Astrocyte (in vitro differentiated cells and primary cell): ENCODE results near the gene HMOX2.

ENCODE experiments used
- CTCF ChIP-seq: IDR thresholded peaks from 2 replicates; pipeline ENCODE4 v1.5.1; 2011; ENCODE audit warnings: low read depth, mild to moderate bottlenecking, inconsistent platforms, low read length, moderate library complexity; ENCODE audit not compliant: insufficient read depth
- EZH2 ChIP-seq: IDR thresholded peaks from 2 replicates; pipeline ENCODE4 v1.6.1; 2012; ENCODE audit warnings: mild to moderate bottlenecking, low read length, inconsistent platforms; ENCODE audit not compliant: insufficient read depth

- TF ChIP-seq CTCF, result no peak
- no peak for TF ChIP-seq EZH2
Observed at GRCh38 chr16:4522051-4522581, 45.9 kb downstream of the HMOX2 start.
